Measurements from ENCODE around the gene ZNF672.

Gene ZNF672

GRCh38 chr1:248838357-248839167 is 538 bp downstream of the ZNF672 start:
- peak overlapping the region; percentile 84 for H3K4me3 ChIP-seq (ENCODE audit: low read depth, low read length)
- peak; percentile 90 for DNase-seq (ENCODE audit: low read depth)
- TF ChIP-seq MYC (IDR thresholded peaks at IDR 0.05; ENCODE audit: low read depth, low read length) (no peak; the same call in 1 of the 2 replicates), POLR2A (IDR thresholded peaks at IDR 0.05; ENCODE audit: extremely low read depth, insufficient read length) (peak; percentile 79)

- H3K4me3 ChIP-seq (ENCODE audit: low read depth, low read length) = peak overlapping the region; percentile 84
- no peak for DNase-seq (ENCODE audit: low read depth)
- TF ChIP-seq MAX (IDR thresholded peaks at IDR 0.05; ENCODE audit: low read depth, low read length) (no peak), POLR2A (IDR thresholded peaks at IDR 0.05; ENCODE audit: extremely low read depth, insufficient read length) (no peak), CTCF (IDR thresholded peaks at IDR 0.05; ENCODE audit: low read depth, low read length) (no peak), MYC (IDR thresholded peaks at IDR 0.05; ENCODE audit: low read depth, low read length) (no peak)
Measured at GRCh38 chr1:248839168-248839555, 1.1 kb downstream of the ZNF672 start.

- no peak for TF ChIP-seq POLR2A (IDR thresholded peaks at IDR 0.05; ENCODE audit: extremely low read depth, insufficient read length)
- no peak for TF ChIP-seq MAX (IDR thresholded peaks at IDR 0.05; ENCODE audit: low read depth, low read length)
- TF ChIP-seq CTCF (IDR thresholded peaks at IDR 0.05; ENCODE audit: low read depth, low read length) = no peak
- TF ChIP-seq MYC (IDR thresholded peaks at IDR 0.05; ENCODE audit: low read depth, low read length) = no peak
- H3K4me3 ChIP-seq (ENCODE audit: low read depth, low read length) = no peak overlapping the region
- no peak for DNase-seq (ENCODE audit: low read depth)
Measured at GRCh38 chr1:248840946-248841345, 2.9 kb downstream of the ZNF672 start.

- peak; percentile 73 for DNase-seq (ENCODE audit: low read depth)
- H3K4me3 ChIP-seq (ENCODE audit: low read depth, low read length) = no peak overlapping the region
- TF ChIP-seq CTCF (IDR thresholded peaks at IDR 0.05; ENCODE audit: low read depth, low read length) = peak; percentile 65
- no peak for TF ChIP-seq MYC (IDR thresholded peaks at IDR 0.05; ENCODE audit: low read depth, low read length)
- TF ChIP-seq MAX (IDR thresholded peaks at IDR 0.05; ENCODE audit: low read depth, low read length) = no peak
Measured at GRCh38 chr1:248841702-248842395, 3.8 kb downstream of the ZNF672 start.

GRCh38 chr1:248842781-248843331 is 4.8 kb downstream of the ZNF672 start:
- DNase-seq (ENCODE audit: low read depth) = no peak
- no peak overlapping the region for H3K4me3 ChIP-seq (ENCODE audit: low read depth, low read length)
- TF ChIP-seq MYC (IDR thresholded peaks at IDR 0.05; ENCODE audit: low read depth, low read length) (no peak), MAX (IDR thresholded peaks at IDR 0.05; ENCODE audit: low read depth, low read length) (no peak), POLR2A (IDR thresholded peaks at IDR 0.05; ENCODE audit: extremely low read depth, insufficient read length) (no peak), CTCF (IDR thresholded peaks at IDR 0.05; ENCODE audit: low read depth, low read length) (no peak)

GRCh38 chr1:248843687-248844086 is 5.7 kb downstream of the ZNF672 start:
- no peak for TF ChIP-seq CTCF (IDR thresholded peaks at IDR 0.05; ENCODE audit: low read depth, low read length)
- no peak for TF ChIP-seq MYC (IDR thresholded peaks at IDR 0.05; ENCODE audit: low read depth, low read length)
- no peak for TF ChIP-seq POLR2A (IDR thresholded peaks at IDR 0.05; ENCODE audit: extremely low read depth, insufficient read length)
- no peak for TF ChIP-seq MAX (IDR thresholded peaks at IDR 0.05; ENCODE audit: low read depth, low read length)
- H3K4me3 ChIP-seq (ENCODE audit: low read depth, low read length) = no peak overlapping the region
- no peak for DNase-seq (ENCODE audit: low read depth)
